OCI-LY3 (cell line): Measurements from ENCODE around the gene CDON.

Experiments
- EZH2phosphoT487 ChIP-seq: fragments of 200-600 bp; shearing (Covaris generic); IDR thresholded peaks from 2 replicates; pipeline ENCODE4 v1.6.1; 2018; ENCODE audit warnings: antibody characterized with exemption, mixed run types, low read depth
- TF ChIP-seq, protein P1 (sequence below): fragments of 200-600, 300-600 bp; sonication (generic); IDR thresholded peaks from 2 replicates; pipeline ENCODE4 v1.5.1; 2014; ENCODE audit warnings: antibody characterized with exemption, low read length, low read depth

DNA sequence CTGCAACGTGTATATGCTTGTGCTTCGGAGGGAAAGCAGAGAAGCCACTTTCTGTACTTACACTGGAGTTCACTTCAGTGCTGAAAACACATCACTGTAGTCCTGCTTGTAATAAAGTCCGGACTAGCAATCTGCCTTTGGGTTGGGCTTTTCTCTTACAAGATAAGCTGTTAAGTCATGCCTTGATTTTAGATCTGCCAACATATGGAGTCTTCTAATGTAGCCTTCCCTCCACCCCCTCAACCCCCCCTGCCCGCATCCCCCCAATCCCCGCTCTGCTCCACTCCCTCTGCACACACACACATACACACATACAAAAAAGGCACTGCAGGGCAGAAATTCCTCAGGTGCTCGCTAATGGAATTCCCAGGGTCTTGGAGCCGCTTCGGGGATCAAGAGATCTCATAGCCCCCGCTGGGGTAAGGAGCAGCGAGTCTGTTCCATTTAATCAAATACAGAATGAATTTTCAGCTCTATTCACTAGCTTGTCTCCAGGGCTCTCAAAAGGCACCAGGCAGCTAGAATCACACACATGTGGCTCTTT lies 3.4 kb downstream of the CDON start:
- TF ChIP-seq, protein P1, sequence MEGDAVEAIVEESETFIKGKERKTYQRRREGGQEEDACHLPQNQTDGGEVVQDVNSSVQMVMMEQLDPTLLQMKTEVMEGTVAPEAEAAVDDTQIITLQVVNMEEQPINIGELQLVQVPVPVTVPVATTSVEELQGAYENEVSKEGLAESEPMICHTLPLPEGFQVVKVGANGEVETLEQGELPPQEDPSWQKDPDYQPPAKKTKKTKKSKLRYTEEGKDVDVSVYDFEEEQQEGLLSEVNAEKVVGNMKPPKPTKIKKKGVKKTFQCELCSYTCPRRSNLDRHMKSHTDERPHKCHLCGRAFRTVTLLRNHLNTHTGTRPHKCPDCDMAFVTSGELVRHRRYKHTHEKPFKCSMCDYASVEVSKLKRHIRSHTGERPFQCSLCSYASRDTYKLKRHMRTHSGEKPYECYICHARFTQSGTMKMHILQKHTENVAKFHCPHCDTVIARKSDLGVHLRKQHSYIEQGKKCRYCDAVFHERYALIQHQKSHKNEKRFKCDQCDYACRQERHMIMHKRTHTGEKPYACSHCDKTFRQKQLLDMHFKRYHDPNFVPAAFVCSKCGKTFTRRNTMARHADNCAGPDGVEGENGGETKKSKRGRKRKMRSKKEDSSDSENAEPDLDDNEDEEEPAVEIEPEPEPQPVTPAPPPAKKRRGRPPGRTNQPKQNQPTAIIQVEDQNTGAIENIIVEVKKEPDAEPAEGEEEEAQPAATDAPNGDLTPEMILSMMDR, result no peak
- no peak for TF ChIP-seq EZH2phosphoT487
